H1 (cell line): ENCODE results near the gene SCYL3.

Experiments used
- ATF2 ChIP-seq: IDR thresholded peaks from 2 replicates; pipeline ENCODE4 v1.6.1; 2012; ENCODE audit warnings: low read length, inconsistent platforms
- BRCA1 ChIP-seq: IDR thresholded peaks from 2 replicates; pipeline ENCODE4 v1.6.1; 2012; ENCODE audit warnings: low read depth, low read length, improper control_type of control experiment
- CTCF ChIP-seq, 3 experiments: IDR thresholded peaks; 1 replicate in 2 of 3; 2 replicates in 1 of 3; pipeline versions ENCODE4 v1.5.1 to v1.6.1; 2011; ENCODE audit warnings: low read length in 3 of 3, mild to moderate bottlenecking in 3 of 3, inconsistent platforms in 2 of 3, low read depth in 1 of 3, moderate library complexity in 1 of 3; ENCODE audit not compliant: insufficient read depth in 1 of 3; ENCODE audit errors: control extremely low read depth in 1 of 3
- JUND ChIP-seq: IDR thresholded peaks from 2 replicates; pipeline ENCODE4 v1.6.1; 2011; ENCODE audit warnings: mild to moderate bottlenecking, improper control_type of control experiment, low read length
- KDM1A ChIP-seq: fragments of 200-600, 300-600 bp; sonication (generic); IDR thresholded peaks from 2 replicates; pipeline ENCODE4 v1.7.1; 2016; ENCODE audit warnings: mild to moderate bottlenecking, low read length, borderline replicate concordance
- KDM4A ChIP-seq: IDR thresholded peaks from one replicate; pipeline ENCODE4 v1.7.1; 2012; ENCODE audit warnings: low read depth, mild to moderate bottlenecking, moderate library complexity, low read length, inconsistent platforms; ENCODE audit not compliant: severe bottlenecking
- MAX ChIP-seq: IDR thresholded peaks from 2 replicates; pipeline ENCODE4 v1.6.1; 2012; ENCODE audit warnings: inconsistent platforms
- POLR2A ChIP-seq, 2 experiments: IDR thresholded peaks; 1 replicate in 1 of 2; 2 replicates in 1 of 2; pipeline ENCODE4 v1.6.1; 2011; ENCODE audit warnings: low read depth in 2 of 2, low read length in 2 of 2, mild to moderate bottlenecking in 2 of 2; ENCODE audit errors: control extremely low read depth in 1 of 2
- POLR2AphosphoS5 ChIP-seq: IDR thresholded peaks from 2 replicates; pipeline ENCODE4 v1.6.1; 2011; ENCODE audit warnings: low read depth, low read length

- no peak for TF ChIP-seq JUND
- no peak for TF ChIP-seq ATF2
- no peak for TF ChIP-seq CTCF (IDR thresholded peaks at IDR 0.05; ENCODE audit: control extremely low read depth in 1 of 3, insufficient read depth in 1 of 3, low read depth in 1 of 3, low read length in 3 of 3)
- no peak for TF ChIP-seq POLR2AphosphoS5
- TF ChIP-seq KDM1A: no peak
- no peak for TF ChIP-seq POLR2A (IDR thresholded peaks at IDR 0.05; ENCODE audit: control extremely low read depth in 1 of 2, low read depth in 2 of 2, low read length in 2 of 2)
- TF ChIP-seq KDM4A: no peak
- no peak for TF ChIP-seq BRCA1
- TF ChIP-seq MAX: no peak
Observed at GRCh38 chr1:169860750-169861149, 32.9 kb downstream of the SCYL3 start.
